ENCODE results near the gene EEF2KMT.

GRCh38 chr16:5069048-5069447 is 28.5 kb downstream of the EEF2KMT start:
- no peak for TF ChIP-seq CTCF (IDR thresholded peaks at IDR 0.05)
- no peak for TF ChIP-seq POLR2AphosphoS5 (IDR thresholded peaks at IDR 0.05)
- no peak for TF ChIP-seq POLR2A (IDR thresholded peaks at IDR 0.05)
